HCT116 (cell line): ENCODE data around the gene CNGA1. TPM values are rescaled to one million over a fixed set of nuclear protein-coding genes. Genes with fewer than 3 reads are reported as not detected.

ENCODE experiments used
- ATAC-seq: fragments of 200-7000 bp; cut with Tn5 transposase; 2 replicates; pipeline ENCODE4 v1.9.1; 2020; ENCODE audit warnings: mild to moderate bottlenecking, moderate library complexity
- BruUV-seq: library from RNA; stranded (reverse); fragments of 400-500 nt; replicated peaks from 2 replicates; lab custom pipeline; 2021; lab: Mats Ljungman, UMichigan
- CTCF ChIA-PET: fragments of 300-600 bp; sonication (Branson Sonifier 250); formaldehyde crosslinking; loops from one replicate; lab custom pipeline; 2021; ENCODE audit warnings: antibody characterized with exemption; lab: Charles Lee
- POLR2A ChIA-PET: fragments of 300-600, 350-600 bp; sonication (Branson Sonifier 250); formaldehyde crosslinking; loops from one replicate; lab custom pipeline; 2021; ENCODE audit warnings: antibody characterized with exemption; lab: Charles Lee
- RAD21 ChIA-PET, 2 experiments: fragments of 300-600 bp; sonication (Branson Sonifier 250); formaldehyde crosslinking; loops; one replicate each; lab custom pipeline; 2023; ENCODE audit warnings: low total read pairs in 2 of 2; ENCODE audit not compliant: uncharacterized antibody in 2 of 2, unreplicated experiment in 2 of 2, low non-redundant PET in 1 of 2; lab: Charles Lee
- DNase-seq: peaks from one replicate; pipeline ENCODE4 v3.0.0-alpha.2; 2010; ENCODE audit warnings: low read depth, low spot score
- H2AFZ ChIP-seq: fragments of 200-600 bp; shearing (Covaris generic), sonication (generic); 2 replicates; pipeline ENCODE4 v1.6.1; 2017; ENCODE audit warnings: low read depth, mixed run types, mixed read lengths, antibody characterized with exemption, low read length; ENCODE audit not compliant: poor library complexity, severe bottlenecking
- H3K27ac ChIP-seq: 2 replicates; pipeline ENCODE4 v1.5.1; 2012; ENCODE audit warnings: low read depth, low read length
- H3K27me3 ChIP-seq: fragments of 200-600 bp; sonication (generic); 2 replicates; pipeline ENCODE4 v1.6.1; 2016; ENCODE audit warnings: mixed run types, low read length, mixed read lengths; ENCODE audit not compliant: insufficient read depth
- H3K36me3 ChIP-seq, 2 experiments: fragments of 200-500 bp in 1 of 2; fragments of 200-600 bp in 1 of 2; sonication (Bioruptor generic) in 1 of 2; sonication (generic) in 1 of 2; 2 replicates each; pipeline versions ENCODE4 v1.5.1 to v1.6.1; 2014 to 2016; ENCODE audit warnings: low read length in 2 of 2, inconsistent platforms in 1 of 2, mixed read lengths in 1 of 2, mixed run types in 1 of 2; ENCODE audit not compliant: insufficient read depth in 2 of 2, control insufficient read depth in 1 of 2
- H3K4me1 ChIP-seq, 2 experiments: fragments of 200-600 bp in 1 of 2; sonication (generic) in 1 of 2; 2 replicates each; pipeline versions ENCODE4 v1.5.1 to v1.6.1; 2012 to 2017; ENCODE audit warnings: low read length in 2 of 2, inconsistent platforms in 1 of 2, mild to moderate bottlenecking in 1 of 2, mixed read lengths in 1 of 2, mixed run types in 1 of 2, moderate library complexity in 1 of 2; ENCODE audit not compliant: insufficient read depth in 2 of 2, control insufficient read depth in 1 of 2
- H3K4me2 ChIP-seq: fragments of 200-600 bp; sonication (generic); 2 replicates; pipeline ENCODE4 v1.6.1; 2017; ENCODE audit warnings: mixed run types, low read length, mixed read lengths
- H3K4me3 ChIP-seq, 2 experiments: fragments of 200-600 bp in 1 of 2; sonication (generic) in 1 of 2; replicated peaks in 1 of 2; 2 replicates each; pipeline ENCODE4 v1.5.1; 2011 to 2016; ENCODE audit warnings: low read length in 2 of 2, control low read depth in 1 of 2, low read depth in 1 of 2, mild to moderate bottlenecking in 1 of 2, mixed read lengths in 1 of 2, mixed run types in 1 of 2
- H3K79me2 ChIP-seq: fragments of 200-600 bp; sonication (generic); 2 replicates; pipeline ENCODE4 v1.6.1; 2017; ENCODE audit warnings: mild to moderate bottlenecking, mixed run types, low read length, moderate library complexity, mixed read lengths; ENCODE audit not compliant: insufficient read depth
- H3K9ac ChIP-seq: fragments of 200-600 bp; sonication (generic); 2 replicates; pipeline ENCODE4 v1.6.1; 2016; ENCODE audit warnings: low read length, mixed read lengths
- H3K9me2 ChIP-seq: fragments of 200-600 bp; sonication (generic), shearing (Covaris generic); 2 replicates; pipeline ENCODE4 v1.6.1; 2017; ENCODE audit warnings: mixed run types, mild to moderate bottlenecking, moderate library complexity; ENCODE audit not compliant: insufficient read depth
- H3K9me3 ChIP-seq, 2 experiments: fragments of 200-500 bp in 1 of 2; fragments of 200-600 bp in 1 of 2; sonication (Bioruptor generic) in 1 of 2; sonication (generic) in 1 of 2; 2 replicates each; pipeline ENCODE4 v1.6.1; 2014 to 2017; ENCODE audit warnings: low read length in 2 of 2, mixed read lengths in 2 of 2, inconsistent platforms in 1 of 2, low read depth in 1 of 2, mild to moderate bottlenecking in 1 of 2, mixed run types in 1 of 2, moderate library complexity in 1 of 2; ENCODE audit not compliant: control insufficient read depth in 1 of 2, insufficient read depth in 1 of 2
- H4K20me1 ChIP-seq: fragments of 200-600 bp; sonication (generic), shearing (Covaris generic); 2 replicates; pipeline ENCODE4 v1.6.1; 2017; ENCODE audit warnings: mixed run types, mild to moderate bottlenecking, moderate library complexity; ENCODE audit not compliant: insufficient read depth
- CBX3 ChIP-seq: IDR thresholded peaks from 2 replicates; pipeline ENCODE4 v1.6.1; 2012; ENCODE audit warnings: low read depth
- CEBPB ChIP-seq: IDR thresholded peaks from 2 replicates; pipeline ENCODE4 v1.6.1; 2012; ENCODE audit warnings: low read depth
- EGR1 ChIP-seq: IDR thresholded peaks from 2 replicates; pipeline ENCODE4 v1.6.1; 2012; ENCODE audit warnings: low read depth
- ELF1 ChIP-seq: IDR thresholded peaks from 2 replicates; pipeline ENCODE4 v1.6.1; 2012; ENCODE audit warnings: low read depth, borderline replicate concordance
- EZH2 ChIP-seq: fragments of 200-600 bp; sonication (generic); IDR thresholded peaks from 2 replicates; pipeline ENCODE4 v1.6.1; 2017; ENCODE audit warnings: antibody characterized with exemption, mixed run types
- EZH2phosphoT487 ChIP-seq: fragments of 200-600 bp; IDR thresholded peaks from 2 replicates; pipeline ENCODE4 v1.6.1; 2018; ENCODE audit warnings: antibody characterized with exemption, borderline replicate concordance
- JUND ChIP-seq: IDR thresholded peaks from 2 replicates; pipeline ENCODE4 v1.6.1; 2012
- POLR2AphosphoS5 ChIP-seq: IDR thresholded peaks from 2 replicates; pipeline ENCODE4 v1.6.1; 2011; ENCODE audit warnings: mild to moderate bottlenecking, low read depth, low read length, moderate library complexity
- SP1 ChIP-seq: IDR thresholded peaks from 2 replicates; pipeline ENCODE4 v1.6.1; 2012; ENCODE audit warnings: low read depth
- SRF ChIP-seq: IDR thresholded peaks from 2 replicates; pipeline ENCODE4 v1.6.1; 2012; ENCODE audit warnings: low read depth
- TCF7L2 ChIP-seq: IDR thresholded peaks from 2 replicates; pipeline ENCODE4 v1.7.0; 2011; ENCODE audit warnings: borderline replicate concordance, inconsistent platforms; ENCODE audit not compliant: insufficient read depth, insufficient read length; ENCODE audit errors: extremely low read depth
- ZFX ChIP-seq: fragments of 450-650 bp; IDR thresholded peaks from 2 replicates; pipeline ENCODE4 v1.6.1; 2017
- intact Hi-C: fragments of 100-400 bp; cut with micrococcal nuclease; formaldehyde crosslinking; loops from 2 replicates; pipeline ENCODE4 v1.10.0; 2022
- total RNA-seq: library from RNA; stranded (reverse); gene quantifications from one replicate; pipeline ENCODE4 v1.2.1, GENCODE V29; 2021; ENCODE audit not compliant: unreplicated experiment
- TF ChIP-seq, protein P1 (sequence below): IDR thresholded peaks from 2 replicates; pipeline ENCODE4 v1.6.1; 2012
- TF ChIP-seq, protein P2 (sequence below): IDR thresholded peaks from 2 replicates; pipeline ENCODE4 v1.6.1; 2011; ENCODE audit warnings: mild to moderate bottlenecking, low read length, moderate library complexity; ENCODE audit not compliant: insufficient replicate concordance; ENCODE audit errors: extremely low read depth
- TF ChIP-seq, protein P3 (sequence below): IDR thresholded peaks from 2 replicates; pipeline ENCODE4 v1.6.1; 2012

Gene CNGA1
- total RNA-seq, 1 experiment from 2014 or later: 2.1 TPM

- ChIA-PET CTCF (no interaction called here), POLR2A (no interaction called here), RAD21 (no interaction called here)
- DNase-seq: no peak
- H3K9me3 ChIP-seq: no peaks in the 10 kb centered on the region
- no peak for ATAC-seq
- no peak overlapping the region for H3K4me3 ChIP-seq
- no peak overlapping the region for H3K9ac ChIP-seq
- no peak overlapping the region for H3K4me2 ChIP-seq
- H3K27me3 ChIP-seq: no peaks in the 10 kb centered on the region
- no peak overlapping the region for H3K27ac ChIP-seq
- TF ChIP-seq CBX3 (no peak), TCF7L2 (no peak), EZH2 (no peak), JUND (no peak), EGR1 (no peak), POLR2AphosphoS5 (no peak), CEBPB (no peak), SP1 (no peak), ELF1 (no peak), ZFX (no peak), SRF (no peak), EZH2phosphoT487 (no peak)
- TF ChIP-seq, protein P1, sequence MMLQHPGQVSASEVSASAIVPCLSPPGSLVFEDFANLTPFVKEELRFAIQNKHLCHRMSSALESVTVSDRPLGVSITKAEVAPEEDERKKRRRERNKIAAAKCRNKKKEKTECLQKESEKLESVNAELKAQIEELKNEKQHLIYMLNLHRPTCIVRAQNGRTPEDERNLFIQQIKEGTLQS: no peak
- TF ChIP-seq, protein P2, sequence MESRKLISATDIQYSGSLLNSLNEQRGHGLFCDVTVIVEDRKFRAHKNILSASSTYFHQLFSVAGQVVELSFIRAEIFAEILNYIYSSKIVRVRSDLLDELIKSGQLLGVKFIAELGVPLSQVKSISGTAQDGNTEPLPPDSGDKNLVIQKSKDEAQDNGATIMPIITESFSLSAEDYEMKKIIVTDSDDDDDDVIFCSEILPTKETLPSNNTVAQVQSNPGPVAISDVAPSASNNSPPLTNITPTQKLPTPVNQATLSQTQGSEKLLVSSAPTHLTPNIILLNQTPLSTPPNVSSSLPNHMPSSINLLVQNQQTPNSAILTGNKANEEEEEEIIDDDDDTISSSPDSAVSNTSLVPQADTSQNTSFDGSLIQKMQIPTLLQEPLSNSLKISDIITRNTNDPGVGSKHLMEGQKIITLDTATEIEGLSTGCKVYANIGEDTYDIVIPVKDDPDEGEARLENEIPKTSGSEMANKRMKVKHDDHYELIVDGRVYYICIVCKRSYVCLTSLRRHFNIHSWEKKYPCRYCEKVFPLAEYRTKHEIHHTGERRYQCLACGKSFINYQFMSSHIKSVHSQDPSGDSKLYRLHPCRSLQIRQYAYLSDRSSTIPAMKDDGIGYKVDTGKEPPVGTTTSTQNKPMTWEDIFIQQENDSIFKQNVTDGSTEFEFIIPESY: no peak
- TF ChIP-seq, protein P3, sequence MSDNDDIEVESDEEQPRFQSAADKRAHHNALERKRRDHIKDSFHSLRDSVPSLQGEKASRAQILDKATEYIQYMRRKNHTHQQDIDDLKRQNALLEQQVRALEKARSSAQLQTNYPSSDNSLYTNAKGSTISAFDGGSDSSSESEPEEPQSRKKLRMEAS: no peak
- H3K4me1 ChIP-seq: no peaks in the 10 kb centered on the region
- H4K20me1 ChIP-seq: no peaks in the 10 kb centered on the region
- no peaks in the 10 kb centered on the region for H3K79me2 ChIP-seq
- H3K9me2 ChIP-seq: no peaks in the 10 kb centered on the region
- intact Hi-C loops: no loop called here
- BruUV-seq: no TSS peak
- no peak overlapping the region for H2AFZ ChIP-seq
- no peaks in the 10 kb centered on the region for H3K36me3 ChIP-seq
Observed at GRCh38 chr4:47954245-47954644, 62.2 kb downstream of the CNGA1 start.
